Bronchus fibroblast of lung (primary cell): ENCODE results near the gene CENPF. TPM values are rescaled to one million over a fixed set of nuclear protein-coding genes. Genes with fewer than 3 reads are reported as not detected.

Source experiments
- total RNA-seq: library from RNA; depleted of rRNA; stranded (reverse); fragments of >200 nt; gene quantifications from 2 replicates; pipeline ENCODE4 v1.2.3, GENCODE V29; 2015

The CENPF gene
- 38.8 and 59.2 TPM in 2 replicates for total RNA-seq

DNA sequence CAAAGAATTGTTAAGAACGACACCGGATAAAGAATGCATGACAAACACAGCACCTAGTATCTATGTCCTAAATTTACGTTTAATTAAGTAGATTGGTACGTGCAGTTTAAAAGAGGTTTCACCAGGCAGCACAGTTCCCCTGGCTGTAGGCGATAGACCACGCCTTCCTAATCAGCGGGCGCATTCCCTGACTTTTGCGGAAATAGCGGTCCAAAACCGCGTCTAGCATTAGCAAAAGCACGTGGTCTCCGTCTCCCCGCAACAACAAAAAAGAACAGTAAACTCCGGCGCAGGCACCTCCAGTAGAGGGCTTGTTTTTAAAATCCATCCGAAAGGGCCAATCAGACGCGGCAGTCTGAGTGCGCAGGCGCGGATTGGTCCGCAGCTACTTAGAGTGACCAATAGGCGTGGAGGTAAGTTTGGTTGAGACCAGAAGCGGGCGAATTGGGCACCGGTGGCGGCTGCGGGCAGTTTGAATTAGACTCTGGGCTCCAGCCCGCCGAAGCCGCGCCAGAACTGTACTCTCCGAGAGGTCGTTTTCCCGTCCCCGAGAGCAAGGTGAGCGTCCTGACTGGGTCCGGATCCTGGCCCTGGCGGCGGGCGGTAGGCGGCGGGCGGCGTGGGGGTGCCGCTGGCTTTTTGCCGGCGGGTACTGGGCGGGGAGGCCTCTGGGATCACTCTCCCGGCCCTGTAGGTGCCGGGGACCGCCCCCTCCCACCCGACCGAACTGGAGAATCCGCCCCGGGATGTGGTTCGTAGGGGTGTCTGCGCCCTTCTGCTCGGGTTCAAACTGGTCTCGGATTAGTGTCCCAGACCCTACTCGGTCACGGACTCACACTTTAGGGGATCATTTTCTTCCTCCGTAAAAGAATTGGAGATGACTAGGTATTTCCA is at the start of gene CENPF:
Gene CENPF, plus strand, starts transcription at position 432 of the 894 bp plus-strand sequence. CDS start 10,560 bp downstream, outside the sequence.

Other genes starting within 250 kb of the CENPF start
- 16.5 and 19.2 TPM in 2 replicates for gene PTPN14, start 51.6 kb upstream of the CENPF start, total RNA-seq